OCI-LY7 (cell line): Measurements from ENCODE around the gene BCDIN3D. TPM values are rescaled to one million over a fixed set of nuclear protein-coding genes. Genes with fewer than 3 reads are reported as not detected.

Experiments used
- BruUV-seq: library from RNA; stranded (reverse); fragments of 400-500 nt; replicated peaks from 2 replicates; lab custom pipeline; 2021; lab: Mats Ljungman, UMichigan
- CTCF ChIA-PET: fragments of 300-600 bp; sonication (Branson Sonifier 250); formaldehyde crosslinking; loops from one replicate; lab custom pipeline; 2022; ENCODE audit warnings: antibody characterized with exemption; ENCODE audit not compliant: unreplicated experiment; lab: Charles Lee
- POLR2A ChIA-PET: fragments of 300-600 bp; sonication (Branson Sonifier 250); formaldehyde crosslinking; loops from one replicate; lab custom pipeline; 2022; ENCODE audit warnings: antibody characterized with exemption; lab: Charles Lee
- DNase-seq: peaks from one replicate; pipeline ENCODE4 v3.0.0-alpha.2; 2015; ENCODE audit warnings: low spot score
- H2AFZ ChIP-seq: fragments of 200-600 bp; sonication (generic), shearing (Covaris generic); 2 replicates; pipeline ENCODE4 v1.6.1; 2014; ENCODE audit warnings: mild to moderate bottlenecking, antibody characterized with exemption, low read length, moderate library complexity
- H3K27ac ChIP-seq: fragments of 200-600 bp; sonication (generic); 2 replicates; pipeline ENCODE4 v1.5.1; 2014; ENCODE audit warnings: mixed run types, low read depth, mild to moderate bottlenecking, moderate library complexity, low read length, inconsistent platforms; ENCODE audit not compliant: poor library complexity, severe bottlenecking
- H3K36me3 ChIP-seq: fragments of 200-600 bp; sonication (generic); 2 replicates; pipeline ENCODE4 v1.6.1; 2014; ENCODE audit warnings: mild to moderate bottlenecking, antibody characterized with exemption, low read length, moderate library complexity, mixed read lengths; ENCODE audit not compliant: insufficient read depth
- H3K4me1 ChIP-seq: fragments of 200-600 bp; sonication (generic); 2 replicates; pipeline ENCODE4 v1.5.1; 2014; ENCODE audit warnings: mild to moderate bottlenecking, low read length; ENCODE audit not compliant: insufficient read depth, poor library complexity, severe bottlenecking
- H3K4me2 ChIP-seq: fragments of 200-600 bp; sonication (generic); 2 replicates; pipeline ENCODE4 v1.6.1; 2014; ENCODE audit warnings: mild to moderate bottlenecking, low read length
- H3K4me3 ChIP-seq: fragments of 200-600 bp; sonication (generic); 2 replicates; pipeline ENCODE4 v1.5.1; 2014; ENCODE audit warnings: mild to moderate bottlenecking, low read depth, low read length; ENCODE audit not compliant: poor library complexity, severe bottlenecking
- H3K79me2 ChIP-seq: fragments of 200-600 bp; sonication (generic); 2 replicates; pipeline ENCODE4 v1.6.1; 2016; ENCODE audit warnings: low read depth, mild to moderate bottlenecking, low read length, moderate library complexity, mixed read lengths; ENCODE audit not compliant: insufficient read depth
- H3K9me2 ChIP-seq: fragments of 200-600 bp; sonication (generic); 2 replicates; pipeline ENCODE4 v1.6.1; 2016; ENCODE audit warnings: mild to moderate bottlenecking, low read length, mixed read lengths; ENCODE audit not compliant: insufficient read depth
- H3K9me3 ChIP-seq: fragments of 200-600 bp; sonication (generic); 2 replicates; pipeline ENCODE4 v1.6.1; 2014; ENCODE audit warnings: mild to moderate bottlenecking, mixed run types, low read length, mixed read lengths
- H4K20me1 ChIP-seq: fragments of 200-600 bp; sonication (generic); 2 replicates; pipeline ENCODE4 v1.6.1; 2014; ENCODE audit warnings: mild to moderate bottlenecking, antibody characterized with exemption, low read length, moderate library complexity, mixed read lengths; ENCODE audit not compliant: insufficient read depth
- EZH2phosphoT487 ChIP-seq: fragments of 200-600 bp; sonication (generic); IDR thresholded peaks from 2 replicates; pipeline ENCODE4 v1.6.1; 2018; ENCODE audit warnings: low read depth, borderline replicate concordance, mild to moderate bottlenecking, mixed run types, antibody characterized with exemption, low read length, moderate library complexity, mixed read lengths
- intact Hi-C: fragments of 100-400 bp; cut with micrococcal nuclease; formaldehyde crosslinking; loops from one replicate; pipeline ENCODE4 v1.10.0; 2022; ENCODE audit not compliant: unreplicated experiment
- total RNA-seq, 2 experiments: library from RNA; depleted of rRNA in 1 of 2; stranded (reverse); fragments of >200 nt in 1 of 2; shearing (Covaris generic) in 1 of 2; gene quantifications; 2 replicates each; pipeline ENCODE4 v1.2.3, GENCODE V29; 2014 to 2022
- TF ChIP-seq, protein P1 (sequence below): fragments of 200-600 bp; sonication (generic); conservative IDR thresholded peaks from 2 replicates; pipeline ENCODE4 v1.5.1; 2014; ENCODE audit warnings: mild to moderate bottlenecking, antibody characterized with exemption, low read length, moderate library complexity, mixed read lengths

BCDIN3D gene
- total RNA-seq, 2 experiments from 2014 or later: 8.4 to 10.1 TPM

DNA sequence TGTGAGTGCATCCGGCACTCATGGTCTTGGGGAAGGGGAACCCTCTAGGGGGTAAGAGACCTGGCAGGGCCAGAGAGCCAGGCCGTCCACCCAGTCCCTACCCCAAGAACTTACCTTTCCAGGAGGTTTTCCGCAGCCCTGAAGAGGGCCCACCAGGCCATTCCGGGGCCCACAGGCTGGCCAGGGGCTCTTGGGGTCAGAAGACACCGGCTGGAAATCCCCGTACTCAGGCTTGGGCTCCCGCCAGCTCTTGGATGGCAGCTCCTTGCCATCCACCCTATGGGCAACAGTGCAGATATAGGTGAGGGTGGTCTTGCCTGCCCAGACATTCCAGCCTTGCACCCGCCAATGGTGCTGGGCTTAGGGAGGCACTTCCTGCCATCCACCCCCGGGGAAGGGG, 49.3 kb downstream of the BCDIN3D start:
- intact Hi-C loops: no loop called here
- Histone ChIP-seq H3K36me3 (no peaks in the 10 kb centered on the region; the same call in 1 of the 2 replicates), H3K9me2 (no peaks in the 10 kb centered on the region), H3K4me2 (no peak overlapping the region), H4K20me1 (no peaks in the 10 kb centered on the region), H2AFZ (no peak overlapping the region), H3K79me2 (no peaks in the 10 kb centered on the region), H3K4me1 (no peaks in the 10 kb centered on the region), H3K4me3 (no peak overlapping the region), H3K27ac (no peak overlapping the region), H3K9me3 (no peaks in the 10 kb centered on the region)
- ChIA-PET POLR2A (interaction anchor here (1.2 kb wide), 1 partner anchor 77 kb away, joined by 3 read pairs; no protein-coding TSS in a partner anchor), CTCF (no interaction called here)
- no peak for DNase-seq
- BruUV-seq: no TSS peak
- TF ChIP-seq EZH2phosphoT487: no peak
- TF ChIP-seq, protein P1, sequence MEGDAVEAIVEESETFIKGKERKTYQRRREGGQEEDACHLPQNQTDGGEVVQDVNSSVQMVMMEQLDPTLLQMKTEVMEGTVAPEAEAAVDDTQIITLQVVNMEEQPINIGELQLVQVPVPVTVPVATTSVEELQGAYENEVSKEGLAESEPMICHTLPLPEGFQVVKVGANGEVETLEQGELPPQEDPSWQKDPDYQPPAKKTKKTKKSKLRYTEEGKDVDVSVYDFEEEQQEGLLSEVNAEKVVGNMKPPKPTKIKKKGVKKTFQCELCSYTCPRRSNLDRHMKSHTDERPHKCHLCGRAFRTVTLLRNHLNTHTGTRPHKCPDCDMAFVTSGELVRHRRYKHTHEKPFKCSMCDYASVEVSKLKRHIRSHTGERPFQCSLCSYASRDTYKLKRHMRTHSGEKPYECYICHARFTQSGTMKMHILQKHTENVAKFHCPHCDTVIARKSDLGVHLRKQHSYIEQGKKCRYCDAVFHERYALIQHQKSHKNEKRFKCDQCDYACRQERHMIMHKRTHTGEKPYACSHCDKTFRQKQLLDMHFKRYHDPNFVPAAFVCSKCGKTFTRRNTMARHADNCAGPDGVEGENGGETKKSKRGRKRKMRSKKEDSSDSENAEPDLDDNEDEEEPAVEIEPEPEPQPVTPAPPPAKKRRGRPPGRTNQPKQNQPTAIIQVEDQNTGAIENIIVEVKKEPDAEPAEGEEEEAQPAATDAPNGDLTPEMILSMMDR: no peak

DNA sequence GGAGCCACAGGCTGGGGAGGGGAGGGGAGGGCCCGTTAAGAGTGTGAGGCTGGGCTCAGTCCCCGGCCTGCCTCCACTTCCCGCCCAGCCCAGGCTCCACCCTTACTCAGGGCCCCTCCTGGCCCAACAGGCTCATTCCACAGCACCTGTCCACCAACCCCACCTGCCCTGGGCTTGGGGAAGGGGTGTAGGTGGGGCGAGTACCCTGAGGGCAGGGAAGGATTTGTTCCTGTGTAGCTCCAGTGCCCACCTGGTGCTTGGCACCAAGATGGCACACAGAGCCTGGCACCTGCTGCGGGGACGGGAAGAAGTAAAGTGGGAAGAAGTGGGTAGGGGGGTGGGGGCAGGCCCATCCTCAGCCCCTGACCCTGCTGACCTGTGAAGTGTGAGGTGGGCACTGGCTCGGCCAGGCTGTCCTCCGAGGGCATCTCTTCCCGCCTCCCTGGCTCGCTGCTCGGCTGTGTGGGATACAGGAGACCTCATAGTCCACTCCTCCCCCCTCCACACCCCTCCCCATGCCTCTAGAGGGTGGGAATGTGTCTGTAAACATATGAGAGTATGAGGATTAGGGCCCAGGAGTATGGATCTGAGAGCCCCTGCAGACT, 49.8 kb downstream of the BCDIN3D start:
- no peak for TF ChIP-seq EZH2phosphoT487
- TF ChIP-seq, protein P1: no peak
- DNase-seq: no peak
- H3K79me2 ChIP-seq: no peaks in the 10 kb centered on the region
- intact Hi-C loops: no loop called here
- H4K20me1 ChIP-seq: no peaks in the 10 kb centered on the region
- H3K4me1 ChIP-seq: no peaks in the 10 kb centered on the region
- H3K27ac ChIP-seq: no peak overlapping the region
- no peak overlapping the region for H2AFZ ChIP-seq
- CTCF ChIA-PET: no interaction called here
- no peaks in the 10 kb centered on the region; the same call in 1 of the 2 replicates for H3K36me3 ChIP-seq
- H3K4me2 ChIP-seq: no peak overlapping the region
- H3K9me3 ChIP-seq: no peaks in the 10 kb centered on the region
- H3K4me3 ChIP-seq: no peak overlapping the region
- no TSS peak for BruUV-seq
- POLR2A ChIA-PET: interaction anchor here (1.2 kb wide), 1 partner anchor 76 kb away, joined by 3 read pairs; no protein-coding TSS in a partner anchor
- no peaks in the 10 kb centered on the region for H3K9me2 ChIP-seq
